ENCODE measurements around the gene KLC1. TPM values are rescaled to one million over a fixed set of nuclear protein-coding genes. Genes with fewer than 3 reads are reported as not detected.

Gene KLC1
- total RNA-seq, 5 donors from 2014 or later (not counting 1 experiment from before 2014, with no cell fraction given) = 177 to 241 (median 219) TPM

DNA sequence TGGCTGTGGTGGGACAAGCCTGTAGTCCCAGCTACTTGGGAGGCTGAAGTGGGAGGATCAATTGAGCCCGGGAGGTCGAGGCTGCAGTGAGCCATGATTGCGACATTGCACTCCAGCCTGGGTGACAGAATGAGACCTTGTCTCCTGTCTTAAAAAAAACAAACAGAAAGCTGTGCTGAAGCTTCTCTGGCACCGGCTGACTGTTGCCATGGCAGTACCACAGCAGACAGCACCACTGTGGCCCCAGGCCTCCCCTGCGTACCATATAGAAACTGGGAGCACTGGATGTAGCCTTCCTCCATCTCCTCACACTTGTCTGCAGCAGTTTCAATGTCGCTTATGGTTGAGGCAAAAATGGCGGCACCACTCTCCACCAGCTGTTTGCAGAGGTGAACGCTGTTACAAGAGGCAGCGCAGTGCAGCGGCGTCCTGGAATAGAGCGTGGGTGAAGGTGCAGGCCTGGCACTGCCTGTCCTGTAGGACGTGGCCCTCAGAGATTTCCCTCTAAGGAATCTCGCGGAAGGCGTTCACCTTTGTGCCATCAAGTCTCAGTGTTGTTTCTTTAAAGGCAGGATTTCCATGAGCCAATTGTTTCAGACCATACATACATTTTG lies 108.5 kb downstream of the KLC1 start:
- Histone ChIP-seq H3K27me3 (replicated peaks in 1 of 2; ENCODE audit: control insufficient read depth in 2 of 2, extremely low read depth in 1 of 2, insufficient read depth in 2 of 2, low read length in 1 of 2) (no peaks in the 10 kb centered on the region), H3K36me3 (ENCODE audit: control insufficient read depth in 2 of 2, extremely low read depth in 1 of 2, insufficient read depth in 1 of 2, low read length in 1 of 2) (peaks cover 21 to 55% of the 10 kb centered on the region in 2 donors), H3K9me3 (no peaks in the 10 kb centered on the region), H3K27ac (ENCODE audit: low read length) (no peak overlapping the region), H3K4me3 (ENCODE audit: control insufficient read depth in 1 of 2, extremely low read depth in 1 of 2, low read length in 1 of 2) (no peak overlapping the region), H3K4me1 (ENCODE audit: control insufficient read depth in 1 of 2, extremely low read depth in 1 of 2, insufficient read depth in 2 of 2, low read length in 2 of 2) (no peaks in the 10 kb centered on the region)
- H3K36me3 Mint-ChIP-seq = peaks cover 39% of the 10 kb centered on the region
- H3K27me3 Mint-ChIP-seq = no peaks in the 10 kb centered on the region
- H3K4me3 Mint-ChIP-seq = no peak overlapping the region
- no peaks in the 10 kb centered on the region for H3K4me1 Mint-ChIP-seq
- no peak for DNase-seq
- no peak overlapping the region for H3K27ac Mint-ChIP-seq
- ChIA-PET POLR2A (no interaction called here), CTCF (interaction anchor here in 1 of 2 donors (0.7 kb wide), 1 partner anchor 15 kb away, joined by 3 read pairs; no protein-coding TSS in a partner anchor)
- no peak for ATAC-seq (replicated peaks in 1 of 4)
- no peaks in the 10 kb centered on the region for H3K9me3 Mint-ChIP-seq
- 92% methylated on average over 12 of the region's 16 CpGs for WGBS (ENCODE audit: insufficient coverage)

DNA sequence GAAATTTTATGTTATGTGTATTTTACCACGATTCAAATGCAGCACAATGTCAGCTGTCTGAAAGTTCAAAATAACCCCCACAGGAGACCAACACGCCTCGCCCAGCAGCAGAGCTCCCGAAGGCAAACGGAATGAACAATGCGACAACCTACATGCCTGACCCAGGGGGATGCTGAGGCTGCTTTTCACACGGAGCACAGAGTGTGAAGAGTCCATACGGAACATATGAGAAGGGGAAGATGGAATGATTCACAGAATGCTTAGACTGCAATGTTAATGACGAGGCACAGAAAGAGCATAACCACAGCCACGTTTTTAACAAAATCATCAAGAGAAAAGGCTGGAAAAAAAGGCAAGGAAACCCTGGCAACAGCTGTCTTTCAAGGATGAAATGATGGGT lies 109.2 kb downstream of the KLC1 start:
- no peaks in the 10 kb centered on the region for H3K4me1 ChIP-seq (ENCODE audit: control insufficient read depth in 1 of 2, extremely low read depth in 1 of 2, insufficient read depth in 2 of 2, low read length in 2 of 2)
- DNase-seq (no peak), ATAC-seq (replicated peaks in 1 of 4) (no peak)
- H3K4me3 Mint-ChIP-seq = no peak overlapping the region
- H3K36me3 Mint-ChIP-seq = peaks cover 39% of the 10 kb centered on the region
- peaks cover 21 to 53% of the 10 kb centered on the region in 2 donors for H3K36me3 ChIP-seq (ENCODE audit: control insufficient read depth in 2 of 2, extremely low read depth in 1 of 2, insufficient read depth in 1 of 2, low read length in 1 of 2)
- no peaks in the 10 kb centered on the region for H3K27me3 Mint-ChIP-seq
- 91% methylated on average over 5 of the region's 10 CpGs for WGBS (ENCODE audit: insufficient coverage)
- no peaks in the 10 kb centered on the region for H3K9me3 Mint-ChIP-seq
- H3K27ac Mint-ChIP-seq = no peak overlapping the region
- H3K4me3 ChIP-seq (ENCODE audit: control insufficient read depth in 1 of 2, extremely low read depth in 1 of 2, low read length in 1 of 2) = no peak overlapping the region
- no peaks in the 10 kb centered on the region for H3K4me1 Mint-ChIP-seq
- H3K9me3 ChIP-seq = no peaks in the 10 kb centered on the region
- H3K27me3 ChIP-seq (replicated peaks in 1 of 2; ENCODE audit: control insufficient read depth in 2 of 2, extremely low read depth in 1 of 2, insufficient read depth in 2 of 2, low read length in 1 of 2) = no peaks in the 10 kb centered on the region
- POLR2A ChIA-PET = no interaction called here
- no peak overlapping the region for H3K27ac ChIP-seq (ENCODE audit: low read length)
- CTCF ChIA-PET = no interaction called here

DNA sequence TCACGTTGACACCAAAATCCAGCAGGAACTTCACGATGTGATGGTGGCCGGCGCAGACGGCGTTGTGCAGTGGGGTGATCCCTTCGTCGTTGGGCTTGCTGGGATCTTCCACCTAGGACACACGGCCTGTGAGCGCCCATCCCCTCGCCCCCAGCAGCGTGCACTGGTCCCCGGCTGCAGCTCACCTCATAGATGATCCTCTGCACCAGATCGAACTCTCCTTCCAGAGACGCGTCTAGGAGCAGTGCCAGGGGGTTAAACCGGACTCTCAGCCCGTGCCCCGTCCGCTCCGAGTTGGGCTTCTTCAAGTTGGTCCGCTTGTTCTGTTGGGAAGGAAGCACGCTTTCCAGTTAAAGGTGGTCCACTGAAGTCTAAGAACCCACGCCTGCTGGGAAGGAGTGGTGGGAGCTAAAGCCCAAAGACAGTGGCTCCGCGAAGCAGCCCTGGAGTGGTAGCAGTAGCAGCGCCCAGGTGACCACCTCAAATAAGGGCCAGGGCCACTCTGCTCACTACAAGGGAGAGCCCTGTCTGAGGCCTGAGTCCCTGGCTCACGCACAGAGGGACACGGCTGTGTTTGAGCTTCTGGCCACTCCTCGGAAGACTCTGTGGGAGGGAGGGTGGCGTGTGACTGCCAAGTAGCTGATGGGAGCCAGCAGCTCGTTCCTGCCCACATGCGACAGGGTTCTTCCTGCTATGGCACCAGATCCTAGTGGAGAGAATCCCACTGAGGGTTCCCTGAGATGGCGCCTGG lies 109.9 kb downstream of the KLC1 start:
- no peak overlapping the region for H3K4me3 Mint-ChIP-seq
- H3K27ac Mint-ChIP-seq = no peak overlapping the region
- CTCF ChIA-PET = no interaction called here
- no peak for DNase-seq
- Histone ChIP-seq H3K9me3 (no peaks in the 10 kb centered on the region), H3K27ac (ENCODE audit: low read length) (no peak overlapping the region), H3K4me1 (ENCODE audit: control insufficient read depth in 1 of 2, extremely low read depth in 1 of 2, insufficient read depth in 2 of 2, low read length in 2 of 2) (no peaks in the 10 kb centered on the region), H3K27me3 (replicated peaks in 1 of 2; ENCODE audit: control insufficient read depth in 2 of 2, extremely low read depth in 1 of 2, insufficient read depth in 2 of 2, low read length in 1 of 2) (no peaks in the 10 kb centered on the region), H3K36me3 (ENCODE audit: control insufficient read depth in 2 of 2, extremely low read depth in 1 of 2, insufficient read depth in 1 of 2, low read length in 1 of 2) (peaks cover 21 to 46% of the 10 kb centered on the region in 2 donors), H3K4me3 (ENCODE audit: control insufficient read depth in 1 of 2, extremely low read depth in 1 of 2, low read length in 1 of 2) (no peak overlapping the region)
- WGBS (ENCODE audit: insufficient coverage) = 92% methylated on average over 23 of the region's 34 CpGs
- peaks cover 39% of the 10 kb centered on the region for H3K36me3 Mint-ChIP-seq
- H3K9me3 Mint-ChIP-seq = no peaks in the 10 kb centered on the region
- POLR2A ChIA-PET = no interaction called here
- ATAC-seq (replicated peaks in 1 of 4) = no peak
- H3K4me1 Mint-ChIP-seq = no peaks in the 10 kb centered on the region
- H3K27me3 Mint-ChIP-seq = no peaks in the 10 kb centered on the region

DNA sequence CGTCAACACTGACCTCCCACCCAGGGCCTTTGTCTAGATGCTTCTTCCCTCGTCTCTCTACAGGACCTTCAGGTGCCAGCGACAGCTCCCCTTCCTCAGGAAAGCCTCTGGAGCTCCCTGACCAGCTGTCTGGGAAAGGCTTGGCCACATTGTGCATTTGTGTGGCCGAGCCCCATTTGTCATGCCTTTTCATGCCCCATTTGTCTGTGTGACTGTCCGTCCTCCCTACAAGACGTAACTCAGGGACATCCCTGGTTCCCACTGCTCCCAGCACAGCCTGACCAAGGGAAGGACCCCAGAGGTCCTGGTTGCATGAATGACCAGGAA lies 110.4 kb downstream of the KLC1 start:
- peaks cover 38% of the 10 kb centered on the region for H3K36me3 Mint-ChIP-seq
- H3K4me1 Mint-ChIP-seq = no peaks in the 10 kb centered on the region
- ChIA-PET POLR2A (no interaction called here), CTCF (no interaction called here)
- WGBS (ENCODE audit: insufficient coverage) = 88% methylated on average over 5 of the region's 6 CpGs
- Histone ChIP-seq H3K27ac (ENCODE audit: low read length) (no peak overlapping the region), H3K4me1 (ENCODE audit: control insufficient read depth in 1 of 2, extremely low read depth in 1 of 2, insufficient read depth in 2 of 2, low read length in 2 of 2) (no peaks in the 10 kb centered on the region), H3K36me3 (ENCODE audit: control insufficient read depth in 2 of 2, extremely low read depth in 1 of 2, insufficient read depth in 1 of 2, low read length in 1 of 2) (peaks cover 21 to 46% of the 10 kb centered on the region in 2 donors), H3K27me3 (replicated peaks in 1 of 2; ENCODE audit: control insufficient read depth in 2 of 2, extremely low read depth in 1 of 2, insufficient read depth in 2 of 2, low read length in 1 of 2) (no peaks in the 10 kb centered on the region), H3K9me3 (no peaks in the 10 kb centered on the region), H3K4me3 (ENCODE audit: control insufficient read depth in 1 of 2, extremely low read depth in 1 of 2, low read length in 1 of 2) (no peak overlapping the region)
- H3K27me3 Mint-ChIP-seq = no peaks in the 10 kb centered on the region
- ATAC-seq (replicated peaks in 1 of 4) (no peak), DNase-seq (no peak)
- no peak overlapping the region for H3K4me3 Mint-ChIP-seq
- no peak overlapping the region for H3K27ac Mint-ChIP-seq
- H3K9me3 Mint-ChIP-seq = no peaks in the 10 kb centered on the region

DNA sequence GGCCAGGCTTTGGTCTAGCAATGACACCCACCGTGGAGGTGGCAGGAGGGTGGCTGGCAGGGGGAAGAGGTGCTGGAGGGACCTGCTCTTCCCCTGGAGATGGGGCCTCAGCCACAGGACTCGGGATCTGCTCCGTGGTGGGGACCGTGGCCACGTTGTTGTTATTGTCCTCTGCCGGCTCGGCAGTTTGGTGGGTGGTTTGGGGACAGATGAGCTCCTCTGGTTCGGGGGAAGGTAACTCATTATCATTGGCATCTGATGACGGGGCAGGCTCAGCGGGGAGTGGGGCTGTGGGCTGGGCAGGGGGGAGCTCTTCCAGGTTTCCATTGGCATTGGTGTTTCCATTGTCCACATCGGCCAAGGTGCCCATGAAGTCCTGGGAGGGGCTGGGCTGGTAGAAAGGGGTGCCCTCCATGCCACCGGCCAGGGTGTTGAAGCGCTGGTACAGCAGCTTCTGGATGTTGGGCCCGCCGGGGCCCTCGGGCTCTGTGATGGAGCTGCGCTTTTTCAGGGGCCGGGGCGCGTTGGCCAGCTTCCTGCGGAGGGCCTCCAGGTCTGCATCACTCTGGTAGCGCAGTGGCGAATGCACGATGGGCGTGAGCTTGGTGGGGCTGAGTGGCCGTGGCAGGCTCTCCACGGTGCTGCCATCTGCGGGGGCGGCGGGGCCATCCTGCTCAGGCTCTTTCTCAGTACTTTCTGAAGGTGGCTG lies 110.9 kb downstream of the KLC1 start:
- ATAC-seq (replicated peaks in 1 of 4) (no peak), DNase-seq (no peak)
- H3K9me3 ChIP-seq = no peaks in the 10 kb centered on the region
- peaks cover 21 to 45% of the 10 kb centered on the region in 2 donors for H3K36me3 ChIP-seq (ENCODE audit: control insufficient read depth in 2 of 2, extremely low read depth in 1 of 2, insufficient read depth in 1 of 2, low read length in 1 of 2)
- Mint-ChIP-seq H3K27ac (no peak overlapping the region), H3K4me1 (no peaks in the 10 kb centered on the region), H3K36me3 (peaks cover 36% of the 10 kb centered on the region), H3K27me3 (no peaks in the 10 kb centered on the region), H3K4me3 (no peak overlapping the region), H3K9me3 (no peaks in the 10 kb centered on the region)
- 95% methylated on average over 30 of the region's 30 CpGs for WGBS (ENCODE audit: insufficient coverage)
- no peaks in the 10 kb centered on the region for H3K4me1 ChIP-seq (ENCODE audit: control insufficient read depth in 1 of 2, extremely low read depth in 1 of 2, insufficient read depth in 2 of 2, low read length in 2 of 2)
- no peak overlapping the region for H3K27ac ChIP-seq (ENCODE audit: low read length)
- ChIA-PET CTCF (no interaction called here), POLR2A (no interaction called here)
- H3K27me3 ChIP-seq (replicated peaks in 1 of 2; ENCODE audit: control insufficient read depth in 2 of 2, extremely low read depth in 1 of 2, insufficient read depth in 2 of 2, low read length in 1 of 2) = no peaks in the 10 kb centered on the region
- H3K4me3 ChIP-seq (ENCODE audit: control insufficient read depth in 1 of 2, extremely low read depth in 1 of 2, low read length in 1 of 2) = no peak overlapping the region

DNA sequence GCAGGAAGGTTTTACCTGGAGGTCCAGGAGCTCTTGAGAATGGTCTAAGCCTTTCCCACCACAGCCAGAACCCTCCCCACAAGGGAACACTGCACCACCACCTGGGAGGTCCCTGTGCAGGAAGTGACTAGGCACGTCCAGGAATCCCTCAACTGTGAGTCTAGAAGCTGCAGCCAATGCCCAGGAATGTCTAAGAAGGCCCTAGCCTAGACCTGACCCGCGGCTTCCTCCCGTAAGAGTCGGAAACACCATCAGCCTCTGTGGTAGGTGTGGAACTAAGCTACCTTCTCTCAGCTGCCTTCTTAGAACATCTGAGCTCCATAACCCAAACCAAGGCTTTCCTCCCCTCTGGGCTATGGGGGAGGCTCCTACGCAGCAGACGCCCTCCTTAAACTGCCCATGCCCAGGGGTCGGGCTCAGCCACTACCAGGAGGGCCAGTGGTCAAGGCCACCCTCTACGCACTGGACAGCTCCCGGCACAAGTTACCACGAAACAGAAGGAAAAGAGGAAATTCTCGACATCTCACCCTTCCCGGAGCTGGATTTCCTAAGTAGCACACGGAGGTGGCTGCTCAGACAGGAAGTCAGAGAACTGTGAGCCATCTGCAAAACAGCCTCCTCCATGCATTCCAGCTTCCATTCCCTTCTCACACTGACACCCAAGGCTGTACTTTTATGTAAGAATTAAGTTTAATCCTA lies 112.1 kb downstream of the KLC1 start:
- no peaks in the 10 kb centered on the region for H3K4me1 Mint-ChIP-seq
- H3K4me3 ChIP-seq (ENCODE audit: control insufficient read depth in 1 of 2, extremely low read depth in 1 of 2, low read length in 1 of 2) = no peak overlapping the region

More for the DNA sequence above, 112.1 kb downstream of the KLC1 start:
- Histone ChIP-seq H3K27ac (ENCODE audit: low read length) (no peak overlapping the region), H3K36me3 (ENCODE audit: control insufficient read depth in 2 of 2, extremely low read depth in 1 of 2, insufficient read depth in 1 of 2, low read length in 1 of 2) (peaks cover 15 to 44% of the 10 kb centered on the region in 2 donors), H3K27me3 (replicated peaks in 1 of 2; ENCODE audit: control insufficient read depth in 2 of 2, extremely low read depth in 1 of 2, insufficient read depth in 2 of 2, low read length in 1 of 2) (no peaks in the 10 kb centered on the region), H3K4me1 (ENCODE audit: control insufficient read depth in 1 of 2, extremely low read depth in 1 of 2, insufficient read depth in 2 of 2, low read length in 2 of 2) (no peaks in the 10 kb centered on the region), H3K9me3 (no peaks in the 10 kb centered on the region)
- ATAC-seq (replicated peaks in 1 of 4) (no peak), DNase-seq (no peak)
- no peak overlapping the region for H3K4me3 Mint-ChIP-seq
- H3K27me3 Mint-ChIP-seq = no peaks in the 10 kb centered on the region
- 87% methylated on average over 8 of the region's 14 CpGs for WGBS (ENCODE audit: insufficient coverage)
- ChIA-PET POLR2A (no interaction called here), CTCF (no interaction called here)
- no peak overlapping the region for H3K27ac Mint-ChIP-seq
- H3K36me3 Mint-ChIP-seq = peaks cover 36% of the 10 kb centered on the region
- H3K9me3 Mint-ChIP-seq = no peaks in the 10 kb centered on the region

Measured in T-cell (primary cell).